Activated CD8-positive, alpha-beta memory T cell treated with anti-CD3 and anti-CD28 coated beads, Interleukin-2, amount 50 U/mL, for 1 hour (primary cell): Measurements from ENCODE around the gene BCAS3.
"Not testable (repeated sequence)": the region's sequence is repeated elsewhere in the genome, so short reads cannot be mapped to it uniquely, and the experiment has no call there.

Experiments used
- DNase-seq: peaks from one replicate; pipeline ENCODE4 v3.0.0-alpha.2; 2020; ENCODE audit errors: extremely low read depth

The BCAS3 gene

GRCh38 chr17:61225178-61225882, 547.7 kb downstream of the BCAS3 start:
- no peak for DNase-seq

GRCh38 chr17:61227866-61228265, 550.2 kb downstream of the BCAS3 start:
- DNase-seq = no peak

- no peak for DNase-seq
Observed at GRCh38 chr17:61230461-61230860, 552.8 kb downstream of the BCAS3 start.

GRCh38 chr17:61230972-61231820, 553.5 kb downstream of the BCAS3 start:
- DNase-seq = no peak

- no peak for DNase-seq
Observed at GRCh38 chr17:61232871-61233270, 555.2 kb downstream of the BCAS3 start.

- no peak for DNase-seq
Observed at GRCh38 chr17:61233991-61234750, 556.5 kb downstream of the BCAS3 start.

- DNase-seq = no peak
Observed at GRCh38 chr17:61235001-61235826, 557.6 kb downstream of the BCAS3 start.

GRCh38 chr17:61235827-61236197, 558.2 kb downstream of the BCAS3 start:
- DNase-seq = no peak

- no peak for DNase-seq
Observed at GRCh38 chr17:61237275-61237674, 559.6 kb downstream of the BCAS3 start.

- DNase-seq = no peak
Observed at GRCh38 chr17:61238455-61238933, 560.8 kb downstream of the BCAS3 start.

- DNase-seq = no peak
Observed at GRCh38 chr17:61239327-61239726, 561.7 kb downstream of the BCAS3 start.

GRCh38 chr17:61239953-61240352, 562.3 kb downstream of the BCAS3 start:
- DNase-seq = no peak

- DNase-seq = no peak
Observed at GRCh38 chr17:61240851-61241468, 563.3 kb downstream of the BCAS3 start.

- DNase-seq = not testable (repeated sequence)
Observed at GRCh38 chr17:61244988-61245387, 567.3 kb downstream of the BCAS3 start.

- no peak for DNase-seq
Observed at GRCh38 chr17:61245706-61246135, 568.1 kb downstream of the BCAS3 start.

GRCh38 chr17:61247439-61247838, 569.8 kb downstream of the BCAS3 start:
- no peak for DNase-seq

- DNase-seq = no peak
Observed at GRCh38 chr17:61248399-61248798, 570.7 kb downstream of the BCAS3 start.

- DNase-seq = no peak
Observed at GRCh38 chr17:61249649-61250299, 572.1 kb downstream of the BCAS3 start.

GRCh38 chr17:61250335-61250890, 572.8 kb downstream of the BCAS3 start:
- DNase-seq = no peak
